Endodermal cell (in vitro differentiated cells): ENCODE measurements around the gene TSPAN17. TPM values are rescaled to one million over a fixed set of nuclear protein-coding genes. Genes with fewer than 3 reads are reported as not detected.

Experiments
- DNase-seq: peaks from one replicate; pipeline ENCODE4 v3.0.0-alpha.2; 2017
- H3K27ac ChIP-seq: 2 replicates; pipeline ENCODE4 v1.5.1; 2013; ENCODE audit warnings: mild to moderate bottlenecking, low read depth, low read length, moderate library complexity
- H3K27me3 ChIP-seq: 2 replicates; pipeline ENCODE4 v1.6.1; 2013; ENCODE audit warnings: mild to moderate bottlenecking, low read length, moderate library complexity; ENCODE audit not compliant: insufficient read depth, control insufficient read depth, poor library complexity, severe bottlenecking
- H3K36me3 ChIP-seq: 2 replicates; pipeline ENCODE4 v1.7.0; 2013; ENCODE audit warnings: mild to moderate bottlenecking, low read length, moderate library complexity; ENCODE audit not compliant: control insufficient read depth, insufficient read depth
- H3K4me1 ChIP-seq: one replicate; pipeline ENCODE4 v1.7.0; 2013; ENCODE audit warnings: low read length; ENCODE audit not compliant: control insufficient read depth, insufficient read depth
- H3K4me3 ChIP-seq: 2 replicates; pipeline ENCODE4 v1.5.1; 2013; ENCODE audit warnings: mild to moderate bottlenecking, low read length, moderate library complexity
- H3K9ac ChIP-seq: 2 replicates; pipeline ENCODE4 v1.6.1; 2013; ENCODE audit warnings: mild to moderate bottlenecking, low read length, moderate library complexity; ENCODE audit not compliant: poor library complexity, severe bottlenecking; ENCODE audit errors: extremely low read depth
- H3K9me3 ChIP-seq: 2 replicates; pipeline ENCODE4 v1.6.1; 2013; ENCODE audit warnings: mild to moderate bottlenecking, low read length, moderate library complexity; ENCODE audit not compliant: control insufficient read depth
- H3K27ac Mint-ChIP-seq: 2 replicates; pipeline ENCODE4 v1.8.0; 2020; ENCODE audit warnings: mixed read lengths
- H3K27me3 Mint-ChIP-seq: 2 replicates; pipeline ENCODE4 v1.8.0; 2021; ENCODE audit warnings: mild to moderate bottlenecking, mixed read lengths; ENCODE audit not compliant: insufficient read depth
- H3K36me3 Mint-ChIP-seq: 2 replicates; pipeline ENCODE4 v1.8.0; 2020; ENCODE audit warnings: low read depth, mixed read lengths
- H3K4me1 Mint-ChIP-seq: 2 replicates; pipeline ENCODE4 v1.8.0; 2020; ENCODE audit warnings: mixed read lengths
- H3K4me3 Mint-ChIP-seq: 2 replicates; pipeline ENCODE4 v1.8.0; 2020; ENCODE audit warnings: mild to moderate bottlenecking, moderate library complexity, mixed read lengths
- H3K9me3 Mint-ChIP-seq: 2 replicates; pipeline ENCODE4 v1.8.0; 2020; ENCODE audit warnings: mild to moderate bottlenecking, mixed read lengths
- WGBS, 2 experiments: methylation state at CpG; one replicate each; pipeline versions ENCODE4 v1.1.5 to v1.1.7; 2013; ENCODE audit warnings: missing lambda C conversion rate in 2 of 2, mixed read lengths in 1 of 2; ENCODE audit not compliant: insufficient coverage in 1 of 2, insufficient read length in 1 of 2; 5-methylcytosine and 5-hydroxymethylcytosine counted together
- total RNA-seq, 2 donors: library from RNA; stranded (reverse); fragmentation: NEBNext Ultra II Directional in 1 of 2; extraction: Animal tissue kit (Norgen Biotek cat#: 25700) in 1 of 2; gene quantifications; 2 replicates in 1 of 2; 3 replicates in 1 of 2; pipeline ENCODE4 v1.2.1, GENCODE V29; 2021
- TF ChIP-seq, protein P1 (sequence below): fragments of 200-600 bp; sonication (generic); conservative IDR thresholded peaks from 2 replicates; pipeline ENCODE4 v1.5.0; 2021; ENCODE audit warnings: antibody characterized with exemption, mild to moderate bottlenecking

Gene TSPAN17
- total RNA-seq, 2 donors from 2014 or later, result 49.3 to 50.3 TPM

DNA sequence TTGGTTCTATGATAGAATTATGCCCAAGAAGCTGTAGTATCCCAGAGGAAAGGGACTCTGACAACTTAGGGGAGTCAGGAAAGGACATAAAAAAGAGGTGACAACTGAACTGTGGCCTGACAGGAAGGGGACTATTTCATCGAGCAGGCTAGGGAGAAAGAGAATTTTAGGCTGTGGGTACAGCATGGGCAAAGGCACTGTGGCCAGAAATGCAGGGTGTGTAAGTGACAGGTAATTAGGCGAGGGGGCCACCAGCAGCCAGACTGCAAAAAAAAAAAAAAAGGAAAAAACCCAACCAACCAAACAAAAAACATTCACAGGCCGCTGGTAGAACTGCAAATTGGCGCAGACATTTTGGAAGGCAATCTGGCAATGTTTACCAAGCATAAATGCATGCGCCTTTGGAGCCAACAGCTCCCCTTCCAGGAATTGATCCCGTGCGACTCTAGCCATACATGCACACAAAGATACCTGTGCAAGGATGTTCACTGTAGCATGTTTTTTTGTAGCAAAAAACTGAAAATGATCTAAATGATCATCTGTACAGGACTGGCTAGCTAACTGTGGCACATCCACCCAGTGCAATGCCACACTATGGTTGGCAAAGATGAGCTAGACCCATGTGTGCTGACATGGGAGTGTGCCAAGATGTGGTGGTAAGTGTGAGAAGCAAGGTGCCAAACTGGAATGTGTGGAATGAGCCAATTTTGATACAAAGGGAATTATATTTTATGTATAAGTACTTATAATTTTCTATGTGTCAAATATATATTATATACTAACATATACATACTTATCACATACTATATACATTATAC, 15.7 kb upstream of the TSPAN17 start:
- WGBS, 2 experiments, result 88 to 90% methylated on average over 4 to 7 of the region's 7 CpGs

DNA sequence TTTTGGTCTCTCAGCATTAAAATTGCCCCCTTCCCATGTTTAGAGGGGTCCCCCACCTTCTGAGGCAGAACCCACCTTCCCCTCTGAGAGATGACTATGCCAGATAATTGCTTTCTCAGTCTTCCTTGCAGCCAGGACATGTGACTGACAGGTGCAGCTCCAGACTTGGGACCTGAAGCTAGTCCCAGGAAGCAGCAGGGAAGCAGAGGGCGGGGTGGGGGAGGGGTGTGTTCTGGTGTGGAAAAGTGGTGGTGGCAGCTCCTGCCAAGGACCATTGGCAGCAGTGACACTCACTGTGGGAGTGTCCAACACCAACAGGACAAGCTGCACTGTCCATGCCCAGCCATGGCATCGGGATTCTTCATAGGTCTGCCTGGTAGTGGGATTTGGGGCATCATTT, 14.5 kb upstream of the TSPAN17 start:
- H3K4me1 Mint-ChIP-seq, result peaks cover 13% of the 10 kb centered on the region

More for the DNA sequence above, 15.7 kb upstream of the TSPAN17 start:
- H3K27ac ChIP-seq, result no peak overlapping the region
- no peak overlapping the region for H3K9ac ChIP-seq
- TF ChIP-seq, protein P1, sequence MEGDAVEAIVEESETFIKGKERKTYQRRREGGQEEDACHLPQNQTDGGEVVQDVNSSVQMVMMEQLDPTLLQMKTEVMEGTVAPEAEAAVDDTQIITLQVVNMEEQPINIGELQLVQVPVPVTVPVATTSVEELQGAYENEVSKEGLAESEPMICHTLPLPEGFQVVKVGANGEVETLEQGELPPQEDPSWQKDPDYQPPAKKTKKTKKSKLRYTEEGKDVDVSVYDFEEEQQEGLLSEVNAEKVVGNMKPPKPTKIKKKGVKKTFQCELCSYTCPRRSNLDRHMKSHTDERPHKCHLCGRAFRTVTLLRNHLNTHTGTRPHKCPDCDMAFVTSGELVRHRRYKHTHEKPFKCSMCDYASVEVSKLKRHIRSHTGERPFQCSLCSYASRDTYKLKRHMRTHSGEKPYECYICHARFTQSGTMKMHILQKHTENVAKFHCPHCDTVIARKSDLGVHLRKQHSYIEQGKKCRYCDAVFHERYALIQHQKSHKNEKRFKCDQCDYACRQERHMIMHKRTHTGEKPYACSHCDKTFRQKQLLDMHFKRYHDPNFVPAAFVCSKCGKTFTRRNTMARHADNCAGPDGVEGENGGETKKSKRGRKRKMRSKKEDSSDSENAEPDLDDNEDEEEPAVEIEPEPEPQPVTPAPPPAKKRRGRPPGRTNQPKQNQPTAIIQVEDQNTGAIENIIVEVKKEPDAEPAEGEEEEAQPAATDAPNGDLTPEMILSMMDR, result no peak
- H3K9me3 Mint-ChIP-seq, result no peaks in the 10 kb centered on the region
- no peak overlapping the region for H3K4me3 ChIP-seq
- H3K27me3 Mint-ChIP-seq, result peaks cover 84% of the 10 kb centered on the region
- no peaks in the 10 kb centered on the region for H3K4me1 ChIP-seq
- no peak for DNase-seq
- H3K27ac Mint-ChIP-seq, result no peak overlapping the region
- no peak overlapping the region for H3K4me3 Mint-ChIP-seq
- no peaks in the 10 kb centered on the region for H3K36me3 ChIP-seq
- peaks cover 55% of the 10 kb centered on the region for H3K27me3 ChIP-seq
- peaks cover 13% of the 10 kb centered on the region for H3K4me1 Mint-ChIP-seq
- no peaks in the 10 kb centered on the region for H3K36me3 Mint-ChIP-seq
- no peaks in the 10 kb centered on the region for H3K9me3 ChIP-seq

DNA sequence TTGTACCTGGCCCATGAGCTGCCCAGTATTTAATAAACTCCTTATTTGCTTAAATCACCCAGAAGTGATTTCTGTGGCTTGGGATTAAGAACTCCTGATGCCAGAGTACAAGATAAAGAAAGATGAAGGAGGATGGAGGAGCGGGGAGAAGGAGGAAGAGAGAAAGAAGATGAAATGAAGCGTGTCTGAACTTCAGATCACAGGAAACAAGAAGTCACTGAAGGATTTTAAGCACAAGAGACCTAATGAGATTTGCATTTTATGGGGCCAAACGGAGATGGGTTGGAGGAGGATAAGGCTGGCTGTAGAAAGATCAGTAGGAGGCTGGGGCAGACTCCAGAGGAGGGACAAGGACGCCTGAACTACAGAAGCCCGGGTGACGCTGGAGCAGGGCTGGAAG, 13.7 kb upstream of the TSPAN17 start:
- no peak overlapping the region for H3K27ac Mint-ChIP-seq
- TF ChIP-seq, protein P1, result no peak
- H3K9ac ChIP-seq, result no peak overlapping the region
- no peaks in the 10 kb centered on the region for H3K9me3 Mint-ChIP-seq
- peaks cover 13% of the 10 kb centered on the region for H3K4me1 Mint-ChIP-seq
- no peaks in the 10 kb centered on the region for H3K36me3 Mint-ChIP-seq
- H3K4me3 Mint-ChIP-seq, result no peak overlapping the region
- no peaks in the 10 kb centered on the region for H3K36me3 ChIP-seq
- H3K27me3 ChIP-seq, result peaks cover 36% of the 10 kb centered on the region
- WGBS, 2 experiments, result 60 to 79% methylated on average over 3 to 6 of the region's 6 CpGs
- H3K9me3 ChIP-seq, result no peaks in the 10 kb centered on the region
- H3K4me1 ChIP-seq, result no peaks in the 10 kb centered on the region
- H3K27ac ChIP-seq, result no peak overlapping the region
- peaks cover 76% of the 10 kb centered on the region for H3K27me3 Mint-ChIP-seq
- no peak overlapping the region for H3K4me3 ChIP-seq
- DNase-seq, result no peak

More for the DNA sequence above, 14.5 kb upstream of the TSPAN17 start:
- TF ChIP-seq, protein P1, result no peak
- peaks cover 45% of the 10 kb centered on the region for H3K27me3 ChIP-seq
- peaks cover 80% of the 10 kb centered on the region for H3K27me3 Mint-ChIP-seq
- no peak overlapping the region for H3K4me3 ChIP-seq
- no peaks in the 10 kb centered on the region for H3K4me1 ChIP-seq
- H3K36me3 ChIP-seq, result no peaks in the 10 kb centered on the region
- H3K9me3 Mint-ChIP-seq, result no peaks in the 10 kb centered on the region
- DNase-seq, result no peak
- 85% methylated on average over 2 of the region's 2 CpGs; no CpG with 5 or more reads in 1 of the 2 experiments for WGBS, 2 experiments
- no peaks in the 10 kb centered on the region for H3K9me3 ChIP-seq
- no peak overlapping the region for H3K27ac Mint-ChIP-seq
- no peaks in the 10 kb centered on the region for H3K36me3 Mint-ChIP-seq
- H3K4me3 Mint-ChIP-seq, result no peak overlapping the region
- H3K27ac ChIP-seq, result no peak overlapping the region
- H3K9ac ChIP-seq, result no peak overlapping the region
